ENCODE data around the gene SMCR8.

SMCR8 gene

GRCh38 chr17:18344021-18344420 is 28.9 kb downstream of the SMCR8 start:
- no peak overlapping the region for H3K4me2 ChIP-seq
- no peaks in the 10 kb centered on the region for H4K20me1 ChIP-seq
- no peak overlapping the region for H3K4me3 ChIP-seq
- H3K27ac ChIP-seq: no peak overlapping the region
- no peaks in the 10 kb centered on the region for H3K4me1 ChIP-seq
- TF ChIP-seq Cebpa-rat (IDR thresholded peaks at IDR 0.05): no peak
- peaks cover 19% of the 10 kb centered on the region for H3K9me3 ChIP-seq
- no peak overlapping the region for H3K9ac ChIP-seq
- H3K36me3 ChIP-seq: peaks cover 98% of the 10 kb centered on the region
- H3K27me3 ChIP-seq: no peaks in the 10 kb centered on the region

GRCh38 chr17:18353541-18353940 is 38.4 kb downstream of the SMCR8 start:
- TF ChIP-seq Cebpa-rat (IDR thresholded peaks at IDR 0.05): no peak
- Histone ChIP-seq H3K9me3 (no peaks in the 10 kb centered on the region), H3K9ac (no peak overlapping the region), H3K4me2 (no peak overlapping the region), H3K4me3 (no peak overlapping the region), H3K4me1 (no peaks in the 10 kb centered on the region), H3K27me3 (no peaks in the 10 kb centered on the region), H4K20me1 (no peaks in the 10 kb centered on the region), H3K36me3 (peaks cover 92% of the 10 kb centered on the region), H3K27ac (no peak overlapping the region)

DNA sequence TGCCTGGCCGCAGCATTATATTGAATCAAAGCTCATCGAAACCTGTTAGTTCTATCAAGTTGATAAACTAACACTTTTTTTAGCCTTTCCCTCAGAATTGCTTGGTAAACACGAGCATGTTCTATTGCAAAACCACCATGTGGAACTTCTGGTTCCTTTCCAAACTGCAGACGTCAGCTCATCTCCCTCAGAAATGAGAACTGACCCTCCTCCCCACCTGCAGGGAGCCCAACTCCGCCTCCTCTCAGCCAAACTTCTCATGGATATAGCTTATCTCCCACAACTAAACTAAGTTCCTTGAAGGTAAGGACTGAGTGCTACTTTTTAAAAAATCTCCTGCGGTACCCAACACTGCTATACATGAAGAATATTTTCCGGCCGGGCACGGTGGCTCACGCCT is 41.5 kb downstream of the SMCR8 start:
- no peaks in the 10 kb centered on the region for H4K20me1 ChIP-seq
- no peak overlapping the region for H3K9ac ChIP-seq
- TF ChIP-seq Cebpa-rat (IDR thresholded peaks at IDR 0.05): no peak
- H3K36me3 ChIP-seq: peaks cover 85% of the 10 kb centered on the region
- H3K4me3 ChIP-seq: no peak overlapping the region
- H3K27ac ChIP-seq: no peak overlapping the region
- H3K27me3 ChIP-seq: no peaks in the 10 kb centered on the region
- H3K9me3 ChIP-seq: no peaks in the 10 kb centered on the region
- peaks cover under 1% of the 10 kb centered on the region for H3K4me1 ChIP-seq
- no peak overlapping the region for H3K4me2 ChIP-seq

DNA sequence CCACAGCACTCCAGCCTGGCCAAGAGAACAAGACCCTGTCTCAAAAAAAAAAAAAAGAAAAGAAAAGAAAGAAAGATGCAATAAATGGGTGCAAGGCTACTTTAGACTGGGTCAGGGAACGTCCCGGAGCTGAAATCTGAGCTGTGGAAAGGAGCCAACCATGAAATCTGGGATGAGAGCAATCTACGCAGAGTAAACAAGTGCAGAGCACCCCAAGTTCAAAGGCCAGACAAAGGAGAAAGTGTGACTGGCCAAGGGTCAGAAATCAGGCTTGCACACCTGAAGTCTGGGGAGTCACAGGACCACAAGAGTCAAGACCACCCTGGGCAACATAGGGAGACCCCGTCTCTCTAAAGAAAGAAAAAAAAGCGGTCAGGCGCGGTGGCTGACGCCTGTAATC is 45.4 kb downstream of the SMCR8 start:
- peaks cover 20% of the 10 kb centered on the region for H3K4me1 ChIP-seq

DNA sequence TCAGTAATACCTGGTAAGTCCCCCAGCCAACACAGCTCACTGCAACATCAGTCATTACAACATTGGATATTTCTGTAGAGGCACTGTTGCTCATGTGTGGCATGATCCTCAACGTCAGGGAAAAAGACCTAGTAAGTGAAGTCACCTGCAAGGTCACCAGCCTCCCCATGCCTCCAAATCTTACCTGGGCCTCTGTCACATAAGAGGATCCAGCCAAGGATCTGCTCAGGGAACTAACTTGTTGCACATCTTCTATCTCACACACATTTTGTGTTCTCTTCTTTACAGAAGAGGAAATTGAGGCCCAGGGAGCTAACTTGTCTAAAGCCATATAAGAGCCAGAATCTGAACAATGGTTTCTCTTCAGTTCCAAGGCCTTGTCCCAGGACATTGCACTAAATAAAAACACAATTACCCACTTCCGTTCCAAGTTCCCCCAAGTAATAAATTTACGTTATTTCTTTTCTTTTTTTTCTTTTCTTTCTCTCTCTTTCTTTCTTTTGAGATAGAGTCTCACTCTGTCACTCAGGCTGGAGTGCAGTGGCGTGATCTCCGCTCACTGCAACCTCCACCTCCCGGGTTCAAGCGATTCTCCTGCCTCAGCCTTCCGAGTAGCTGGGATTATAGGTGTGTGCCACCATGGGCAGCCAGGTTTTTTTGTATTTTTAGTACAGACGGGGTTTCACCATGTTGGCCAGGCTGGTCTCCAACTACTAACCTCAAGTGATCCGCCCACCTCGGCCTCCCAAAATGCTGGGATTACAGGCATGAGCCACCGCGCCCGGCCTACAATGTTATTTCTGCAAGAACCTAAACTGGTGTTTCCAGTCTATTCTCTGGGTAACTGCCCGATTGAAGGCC is 47.0 kb downstream of the SMCR8 start:
- peak overlapping the region; percentile 90 for H3K4me3 ChIP-seq
- peak overlapping the region; percentile 75; the same call in 1 of the 2 replicates for H3K27ac ChIP-seq
- H3K27me3 ChIP-seq: no peaks in the 10 kb centered on the region
- peaks cover 4% of the 10 kb centered on the region; the same call in 1 of the 2 replicates for H3K9me3 ChIP-seq
- peaks cover 34% of the 10 kb centered on the region for H3K36me3 ChIP-seq
- no peaks in the 10 kb centered on the region for H4K20me1 ChIP-seq
- peak overlapping the region; percentile 84 for H3K9ac ChIP-seq
- H3K4me1 ChIP-seq: peaks cover 20% of the 10 kb centered on the region
- TF ChIP-seq Cebpa-rat (IDR thresholded peaks at IDR 0.05): no peak
- H3K4me2 ChIP-seq: peak overlapping the region; percentile 90

More for the DNA sequence above, 45.4 kb downstream of the SMCR8 start:
- H3K36me3 ChIP-seq: peaks cover 49% of the 10 kb centered on the region
- no peak overlapping the region for H3K4me2 ChIP-seq
- H3K27me3 ChIP-seq: no peaks in the 10 kb centered on the region
- H3K4me3 ChIP-seq: no peak overlapping the region
- no peaks in the 10 kb centered on the region; the same call in 1 of the 2 replicates for H3K9me3 ChIP-seq
- H3K9ac ChIP-seq: no peak overlapping the region
- no peak for TF ChIP-seq Cebpa-rat (IDR thresholded peaks at IDR 0.05)
- no peak overlapping the region for H3K27ac ChIP-seq
- no peaks in the 10 kb centered on the region for H4K20me1 ChIP-seq

DNA sequence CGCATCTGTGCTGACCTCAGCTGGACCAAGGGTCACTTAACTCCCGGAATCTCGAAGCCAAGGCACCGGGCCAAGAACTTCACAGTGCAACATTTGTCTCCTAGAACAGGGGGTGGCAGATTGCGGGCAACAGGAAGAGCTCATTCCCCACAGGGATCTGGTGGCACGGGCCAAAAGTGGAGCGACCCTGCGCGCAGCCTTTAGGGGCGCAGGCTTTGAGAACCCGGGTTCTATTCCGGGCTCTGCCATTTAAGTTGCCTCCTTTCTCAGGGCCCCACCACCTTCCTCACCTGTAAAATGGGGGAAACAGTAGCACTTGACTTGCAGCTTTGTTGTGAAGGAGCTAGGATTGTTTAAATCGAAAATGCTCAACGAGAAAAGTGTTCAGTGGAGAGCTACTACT is 47.6 kb downstream of the SMCR8 start:
- Histone ChIP-seq H3K9me3 (peaks cover 4% of the 10 kb centered on the region; the same call in 1 of the 2 replicates), H4K20me1 (no peaks in the 10 kb centered on the region), H3K36me3 (peaks cover 28% of the 10 kb centered on the region), H3K27ac (peak overlapping the region; percentile 75), H3K4me1 (peaks cover 20% of the 10 kb centered on the region), H3K27me3 (no peaks in the 10 kb centered on the region), H3K4me2 (peak overlapping the region; percentile 90), H3K4me3 (peak overlapping the region; percentile 90), H3K9ac (peak overlapping the region; percentile 84)
- TF ChIP-seq Cebpa-rat (IDR thresholded peaks at IDR 0.05): no peak

DNA sequence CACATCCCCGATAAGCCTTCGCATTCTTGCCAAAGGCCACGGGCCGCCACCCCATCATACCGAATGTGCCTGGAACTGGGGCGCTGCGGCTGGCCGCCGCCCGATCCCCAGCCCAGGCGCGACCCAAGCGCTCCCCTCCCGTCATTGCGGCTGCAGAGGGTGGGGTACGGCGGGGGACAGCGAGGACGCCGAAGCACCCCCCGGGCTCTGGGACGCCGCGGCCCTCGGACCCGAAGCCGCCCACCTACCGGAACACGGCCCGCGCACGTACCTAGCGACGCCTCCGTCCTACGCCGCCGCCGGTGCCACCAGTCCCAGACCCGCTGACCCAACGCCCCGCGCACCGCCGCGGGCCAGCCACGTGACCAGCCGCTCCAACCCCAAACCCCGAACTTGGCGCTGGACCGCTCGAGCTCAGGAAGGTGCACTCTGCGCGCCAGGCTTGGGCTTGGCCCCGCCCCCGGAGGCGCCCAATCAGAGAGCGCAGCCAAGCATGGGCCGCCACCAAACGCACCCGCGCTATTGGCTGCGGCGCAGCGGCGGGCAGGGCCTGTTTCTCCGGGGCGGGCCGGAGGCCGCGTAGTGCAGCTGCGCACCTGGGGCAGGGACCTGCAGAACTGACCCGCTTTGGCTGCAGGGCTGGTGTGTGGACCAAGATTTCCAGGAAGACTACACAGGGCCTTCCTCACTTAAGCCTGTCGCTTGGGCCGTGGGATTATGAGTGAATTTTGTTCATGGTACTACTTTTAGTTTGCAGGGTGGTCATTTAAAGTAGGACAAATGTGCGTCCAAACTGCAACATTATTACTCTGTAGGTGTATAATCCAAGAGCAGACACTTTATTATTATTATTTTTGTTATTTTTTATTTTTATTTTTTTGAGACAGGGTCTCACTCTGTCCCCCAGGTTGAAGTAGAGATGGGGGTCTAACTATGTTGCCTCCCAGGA is 48.3 kb downstream of the SMCR8 start, which contains the start of gene SHMT1:
Gene SHMT1 (minus strand): TSS at position 450 of the 949 bp plus-strand sequence. CDS start 7,569 bp downstream, outside the sequence.
- Histone ChIP-seq H4K20me1 (no peaks in the 10 kb centered on the region), H3K9ac (peak within 1 kb of the TSS; percentile 84), H3K27me3 (no peaks in the 10 kb centered on the region), H3K4me1 (peaks cover 20% of the 10 kb centered on the region), H3K9me3 (peaks cover 4% of the 10 kb centered on the region; the same call in 1 of the 2 replicates), H3K4me2 (peak within 1 kb of the TSS; percentile 90), H3K27ac (peak within 1 kb of the TSS; percentile 75), H3K4me3 (peak within 1 kb of the TSS; percentile 90), H3K36me3 (peaks cover 24% of the 10 kb centered on the region)
- no peak for TF ChIP-seq Cebpa-rat (IDR thresholded peaks at IDR 0.05)

GRCh38 chr17:18364166-18364565 is 49.1 kb downstream of the SMCR8 start:
- Histone ChIP-seq H3K4me1 (peaks cover 20% of the 10 kb centered on the region), H3K27ac (no peak overlapping the region), H4K20me1 (no peaks in the 10 kb centered on the region), H3K9me3 (peaks cover 4% of the 10 kb centered on the region; the same call in 1 of the 2 replicates), H3K4me2 (peak overlapping the region; percentile 90; the same call in 1 of the 2 replicates), H3K27me3 (no peaks in the 10 kb centered on the region), H3K9ac (no peak overlapping the region), H3K4me3 (no peak overlapping the region), H3K36me3 (peaks cover 16% of the 10 kb centered on the region)
- TF ChIP-seq Cebpa-rat (IDR thresholded peaks at IDR 0.05): no peak

DNA sequence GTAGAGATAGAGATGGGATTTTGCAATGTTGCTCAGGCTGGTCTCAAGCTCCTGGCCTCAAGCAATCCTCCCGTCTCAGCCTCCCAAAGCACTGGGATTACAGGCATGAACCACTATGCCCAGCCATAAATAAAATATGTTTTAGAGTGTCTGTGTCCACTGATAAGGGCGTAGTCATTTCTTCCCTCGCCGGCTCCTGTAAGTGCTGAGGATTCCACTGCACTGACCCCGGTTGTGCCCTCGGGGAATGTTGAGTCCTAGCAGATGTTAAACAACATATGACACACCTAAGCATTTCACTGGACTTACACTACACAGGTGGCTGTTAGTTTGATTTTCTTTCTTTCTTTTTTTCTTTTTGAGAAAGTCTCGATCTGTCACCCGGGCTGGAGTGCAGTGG is 53.9 kb downstream of the SMCR8 start:
- Histone ChIP-seq H3K4me2 (no peak overlapping the region), H3K4me3 (no peak overlapping the region)

More for the DNA sequence above, 53.9 kb downstream of the SMCR8 start:
- peaks cover 4% of the 10 kb centered on the region; the same call in 1 of the 2 replicates for H3K9me3 ChIP-seq
- no peak for TF ChIP-seq Cebpa-rat (IDR thresholded peaks at IDR 0.05)
- no peak overlapping the region for H3K27ac ChIP-seq
- no peaks in the 10 kb centered on the region for H3K36me3 ChIP-seq
- no peak overlapping the region for H3K9ac ChIP-seq
- H4K20me1 ChIP-seq: no peaks in the 10 kb centered on the region
- peaks cover 8% of the 10 kb centered on the region for H3K4me1 ChIP-seq
- no peaks in the 10 kb centered on the region for H3K27me3 ChIP-seq
